Measurements from ENCODE around the gene TPRKB. TPM values are rescaled to one million over a fixed set of nuclear protein-coding genes. Genes with fewer than 3 reads are reported as not detected.

The TPRKB gene
- total RNA-seq, 1 donor from 2014 or later = 17.3 TPM

DNA sequence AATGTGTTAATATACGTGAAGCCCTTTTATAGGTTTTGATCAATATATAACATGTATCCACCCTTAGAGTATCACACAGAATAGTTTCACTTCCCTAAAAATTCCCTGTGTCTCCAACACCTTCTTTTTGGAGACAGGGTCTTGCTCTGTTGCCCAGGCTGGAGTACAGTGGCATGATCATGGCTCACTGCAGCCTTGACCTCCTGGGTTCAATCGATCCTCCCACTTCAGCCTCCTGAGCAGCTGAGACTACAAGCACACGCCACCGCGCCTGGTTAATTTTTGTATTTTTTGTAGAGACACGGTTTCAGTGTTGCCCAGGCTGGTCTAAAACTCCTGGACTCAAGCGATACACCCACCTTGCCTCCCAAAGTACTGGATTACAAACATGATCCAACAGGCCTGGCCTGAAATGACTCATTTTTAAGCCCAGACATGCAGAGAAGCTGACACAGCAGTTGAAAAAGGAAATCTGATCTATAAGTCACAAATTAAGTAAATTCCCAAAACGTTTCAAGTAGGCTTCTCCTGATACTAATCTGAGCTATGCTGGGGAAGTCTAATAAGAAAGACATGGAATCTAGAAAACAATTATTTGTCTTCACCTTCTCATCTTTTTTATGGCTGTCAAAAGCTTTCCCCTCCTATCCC lies 39.8 kb upstream of the TPRKB start:
- TF ChIP-seq, protein P1, sequence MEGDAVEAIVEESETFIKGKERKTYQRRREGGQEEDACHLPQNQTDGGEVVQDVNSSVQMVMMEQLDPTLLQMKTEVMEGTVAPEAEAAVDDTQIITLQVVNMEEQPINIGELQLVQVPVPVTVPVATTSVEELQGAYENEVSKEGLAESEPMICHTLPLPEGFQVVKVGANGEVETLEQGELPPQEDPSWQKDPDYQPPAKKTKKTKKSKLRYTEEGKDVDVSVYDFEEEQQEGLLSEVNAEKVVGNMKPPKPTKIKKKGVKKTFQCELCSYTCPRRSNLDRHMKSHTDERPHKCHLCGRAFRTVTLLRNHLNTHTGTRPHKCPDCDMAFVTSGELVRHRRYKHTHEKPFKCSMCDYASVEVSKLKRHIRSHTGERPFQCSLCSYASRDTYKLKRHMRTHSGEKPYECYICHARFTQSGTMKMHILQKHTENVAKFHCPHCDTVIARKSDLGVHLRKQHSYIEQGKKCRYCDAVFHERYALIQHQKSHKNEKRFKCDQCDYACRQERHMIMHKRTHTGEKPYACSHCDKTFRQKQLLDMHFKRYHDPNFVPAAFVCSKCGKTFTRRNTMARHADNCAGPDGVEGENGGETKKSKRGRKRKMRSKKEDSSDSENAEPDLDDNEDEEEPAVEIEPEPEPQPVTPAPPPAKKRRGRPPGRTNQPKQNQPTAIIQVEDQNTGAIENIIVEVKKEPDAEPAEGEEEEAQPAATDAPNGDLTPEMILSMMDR (IDR thresholded peaks at IDR 0.05) = no peak
- H3K9me3 ChIP-seq = no peaks in the 10 kb centered on the region
- H3K36me3 ChIP-seq = peaks cover 55% of the 10 kb centered on the region
- intact Hi-C loops (cut with DNase I) = no loop called here
- no peak overlapping the region for H3K4me3 ChIP-seq
- H3K27me3 ChIP-seq (ENCODE audit: low read depth) = peaks cover 4% of the 10 kb centered on the region
- no peak for DNase-seq
- no peak for ATAC-seq
- peaks cover 33% of the 10 kb centered on the region for H3K4me1 ChIP-seq
- no peak overlapping the region for H3K27ac ChIP-seq

DNA sequence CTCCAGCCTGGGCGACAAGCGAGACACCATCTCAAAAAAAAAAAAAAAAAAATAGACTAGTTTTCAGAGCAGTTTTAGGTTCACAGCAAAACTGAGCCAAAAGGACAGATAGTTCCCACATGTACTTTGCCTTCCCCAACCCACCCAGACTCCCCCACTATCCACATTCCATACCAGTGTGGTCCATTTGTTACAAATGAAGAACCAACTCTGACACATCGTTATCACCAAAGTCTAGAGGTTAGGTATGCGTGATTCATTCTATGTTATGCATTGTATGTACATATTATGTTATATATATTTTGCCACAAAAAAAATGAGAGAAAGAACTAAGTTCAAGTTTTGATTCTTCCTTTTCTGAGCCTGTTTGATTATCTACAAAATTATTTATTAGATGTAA lies 39.2 kb upstream of the TPRKB start:
- Histone ChIP-seq H3K4me1 (peaks cover 33% of the 10 kb centered on the region), H3K9me3 (no peaks in the 10 kb centered on the region), H3K36me3 (peaks cover 60% of the 10 kb centered on the region), H3K27ac (no peak overlapping the region), H3K4me3 (no peak overlapping the region), H3K27me3 (ENCODE audit: low read depth) (peaks cover 4% of the 10 kb centered on the region)
- DNase-seq = no peak
- no peak for ATAC-seq
- intact Hi-C loops (cut with DNase I) = no loop called here
- TF ChIP-seq, protein P1 (IDR thresholded peaks at IDR 0.05) = no peak

DNA sequence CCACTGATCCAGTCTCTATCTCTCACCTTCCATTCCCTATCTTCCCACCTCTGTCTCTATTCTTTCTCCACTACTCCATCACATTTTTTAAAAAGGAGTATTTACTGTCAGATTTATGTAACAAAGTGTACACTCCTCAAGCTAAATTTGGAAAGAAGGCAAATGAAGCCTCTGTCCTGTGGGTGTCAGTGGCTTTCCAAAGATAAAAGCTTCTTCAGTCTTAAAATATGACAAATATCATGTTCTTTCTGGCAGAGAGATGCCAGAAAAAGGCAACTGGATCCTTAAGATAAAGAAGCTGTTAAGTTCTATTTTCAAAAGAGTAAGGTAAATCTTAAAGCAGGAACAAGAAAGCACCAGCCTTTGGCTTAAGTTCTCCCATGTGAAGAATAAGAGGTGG lies 35.7 kb upstream of the TPRKB start:
- ATAC-seq = no peak
- Histone ChIP-seq H3K36me3 (peaks cover 94% of the 10 kb centered on the region), H3K27me3 (ENCODE audit: low read depth) (no peaks in the 10 kb centered on the region), H3K4me3 (no peak overlapping the region), H3K4me1 (peaks cover 13% of the 10 kb centered on the region), H3K9me3 (no peaks in the 10 kb centered on the region), H3K27ac (no peak overlapping the region)
- no peak for DNase-seq
- intact Hi-C loops (cut with DNase I) = no loop called here
- TF ChIP-seq, protein P1 (IDR thresholded peaks at IDR 0.05) = no peak

DNA sequence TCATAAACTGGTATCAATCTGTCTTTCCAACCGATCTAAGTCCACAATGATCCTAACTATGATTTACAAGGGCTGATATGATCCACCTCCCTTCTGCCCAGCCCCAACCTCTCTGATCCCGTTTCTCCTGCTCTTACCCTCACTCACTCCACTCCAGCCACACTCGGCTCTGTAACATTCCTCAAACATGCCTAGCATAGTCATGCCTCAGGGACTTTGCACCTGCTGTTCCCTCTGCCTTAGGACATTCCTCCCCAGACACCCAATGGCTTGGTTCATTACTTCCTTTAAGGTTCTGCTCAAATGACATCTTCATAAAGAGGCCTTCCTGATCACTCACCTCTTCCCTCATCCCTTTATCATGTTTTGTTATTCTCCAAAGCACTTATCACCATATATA lies 33.6 kb upstream of the TPRKB start:
- Histone ChIP-seq H3K9me3 (no peaks in the 10 kb centered on the region), H3K27ac (no peak overlapping the region), H3K27me3 (ENCODE audit: low read depth) (no peaks in the 10 kb centered on the region), H3K4me3 (no peak overlapping the region), H3K36me3 (peaks cover 92% of the 10 kb centered on the region), H3K4me1 (no peaks in the 10 kb centered on the region)
- intact Hi-C loops (cut with DNase I) = no loop called here
- TF ChIP-seq, protein P1 (IDR thresholded peaks at IDR 0.05) = no peak
- ATAC-seq (no peak), DNase-seq (no peak)

DNA sequence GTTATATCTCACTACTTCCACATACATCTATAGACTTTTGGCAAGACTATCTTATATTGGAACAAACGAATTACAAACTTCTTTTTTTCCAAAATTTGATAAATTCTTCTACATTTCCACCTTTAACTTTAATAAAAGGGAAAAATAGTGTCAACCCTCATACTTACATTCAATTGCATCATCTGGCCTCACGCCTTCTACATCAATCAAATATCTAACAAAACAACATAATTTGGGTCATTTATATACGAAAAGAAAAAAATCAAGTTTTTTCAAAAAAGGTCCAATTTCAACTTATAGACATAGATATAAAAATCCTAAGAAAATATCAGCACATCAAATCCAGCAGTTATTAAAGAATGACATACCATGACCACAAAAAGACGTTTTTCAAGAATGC lies 29.8 kb upstream of the TPRKB start:
- DNase-seq = no peak
- Histone ChIP-seq H3K27me3 (ENCODE audit: low read depth) (no peaks in the 10 kb centered on the region), H3K36me3 (peaks cover 94% of the 10 kb centered on the region), H3K27ac (no peak overlapping the region), H3K9me3 (no peaks in the 10 kb centered on the region), H3K4me3 (no peak overlapping the region), H3K4me1 (no peaks in the 10 kb centered on the region)
- ATAC-seq = no peak
- intact Hi-C loops (cut with DNase I) = no loop called here
- TF ChIP-seq, protein P1 (IDR thresholded peaks at IDR 0.05) = no peak

All from lower lobe of right lung (tissue), 2 donors.